B cell (primary cell): Measurements from ENCODE around the gene KIF25. TPM values are rescaled to one million over a fixed set of nuclear protein-coding genes. Genes with fewer than 3 reads are reported as not detected.

ENCODE experiments used
- ATAC-seq: fragments of 200-7000 bp; cut with Tn5 transposase; one replicate; pipeline ENCODE4 v1.10.0; 2021; ENCODE audit warnings: low read depth, mild to moderate bottlenecking, moderate number of reproducible peaks, moderate library complexity
- CTCF ChIA-PET: fragments of 350-600 bp; sonication (Branson Sonifier 250); formaldehyde crosslinking; loops from one replicate; lab custom pipeline; 2021; ENCODE audit warnings: antibody characterized with exemption, inconsistent platforms; lab: Charles Lee
- POLR2A ChIA-PET: fragments of 350-600 bp; sonication (Branson Sonifier 250); formaldehyde crosslinking; loops from one replicate; lab custom pipeline; 2021; ENCODE audit warnings: antibody characterized with exemption; lab: Charles Lee
- DNase-seq: peaks from one replicate; pipeline ENCODE4 v3.0.0; 2013
- H2AFZ ChIP-seq: 2 replicates; pipeline ENCODE4 v1.6.1; 2012; ENCODE audit warnings: mild to moderate bottlenecking, low read depth, low read length; ENCODE audit not compliant: insufficient read depth, poor library complexity, severe bottlenecking
- H3K27ac ChIP-seq, 2 donors: 1 replicate in 1 of 2; 2 replicates in 1 of 2; pipeline ENCODE4 v1.5.1; 2012 to 2013; ENCODE audit warnings: low read length in 2 of 2, mild to moderate bottlenecking in 2 of 2, moderate library complexity in 1 of 2
- H3K27me3 ChIP-seq, 4 experiments: fragments of 200-600 bp in 1 of 4; sonication (generic) in 1 of 4; replicated peaks in 1 of 4; 1 replicate in 2 of 4; 2 replicates in 2 of 4; pipeline versions ENCODE4 v1.6.1 to v1.7.0; 2013 to 2016; ENCODE audit warnings: low read length in 3 of 4, mild to moderate bottlenecking in 2 of 4, mixed read lengths in 1 of 4, moderate library complexity in 1 of 4; ENCODE audit not compliant: insufficient read depth in 4 of 4, control insufficient read depth in 3 of 4; ENCODE audit errors: control extremely low read depth in 1 of 4
- H3K36me3 ChIP-seq, 2 experiments: replicated peaks in 1 of 2; 1 replicate in 1 of 2; 2 replicates in 1 of 2; pipeline versions ENCODE4 v1.6.1 to v1.7.1; 2013; ENCODE audit warnings: low read length in 1 of 2; ENCODE audit not compliant: insufficient read depth in 2 of 2, control insufficient read depth in 1 of 2; ENCODE audit errors: control extremely low read depth in 1 of 2, extremely low read depth in 1 of 2
- H3K4me1 ChIP-seq, 2 donors: fragments of 200-600 bp in 1 of 2; sonication (generic) in 1 of 2; 1 replicate in 1 of 2; 2 replicates in 1 of 2; pipeline versions ENCODE4 v1.5.1 to v1.6.1; 2013 to 2017; ENCODE audit warnings: low read length in 2 of 2; ENCODE audit not compliant: control insufficient read depth in 2 of 2, insufficient read depth in 2 of 2
- H3K4me2 ChIP-seq: replicated peaks from 2 replicates; pipeline ENCODE3; 2012; ENCODE audit warnings: mild to moderate bottlenecking, low read depth, low read length; ENCODE audit not compliant: poor library complexity, severe bottlenecking
- H3K4me3 ChIP-seq, 5 experiments: fragments of 200-600 bp in 1 of 5; sonication (generic) in 1 of 5; 1 replicate in 3 of 5; 2 replicates in 2 of 5; pipeline versions ENCODE4 v1.5.1 to v1.7.0; 2011 to 2016; ENCODE audit warnings: low read length in 4 of 5, mild to moderate bottlenecking in 4 of 5, low read depth in 2 of 5, control low read depth in 1 of 5, moderate library complexity in 1 of 5; ENCODE audit not compliant: insufficient read depth in 1 of 5; ENCODE audit errors: control extremely low read depth in 1 of 5, extremely low read depth in 1 of 5
- H3K79me2 ChIP-seq: fragments of 200-600 bp; sonication (generic); one replicate; pipeline ENCODE4 v1.6.0; 2016; ENCODE audit warnings: low read length; ENCODE audit not compliant: control insufficient read depth, insufficient read depth
- H3K9ac ChIP-seq: fragments of 200-600 bp; sonication (generic); 2 replicates; pipeline ENCODE4 v1.6.1; 2017; ENCODE audit warnings: mild to moderate bottlenecking, low read length, moderate library complexity
- H3K9me3 ChIP-seq, 3 donors: one replicate each; pipeline versions ENCODE4 v1.6.1 to v1.7.1; 2013; ENCODE audit warnings: low read length in 2 of 3; ENCODE audit not compliant: control insufficient read depth in 2 of 3, insufficient read depth in 1 of 3; ENCODE audit errors: control extremely low read depth in 1 of 3
- H4K20me1 ChIP-seq: 2 replicates; pipeline ENCODE4 v1.6.0; 2012; ENCODE audit warnings: mild to moderate bottlenecking, low read length; ENCODE audit not compliant: insufficient read depth, control insufficient read depth, poor library complexity, severe bottlenecking
- H3K27ac Mint-ChIP-seq: one replicate; pipeline ENCODE4 v1.8.0; 2021; ENCODE audit warnings: mixed read lengths
- H3K27me3 Mint-ChIP-seq: one replicate; pipeline ENCODE4 v1.8.0; 2021; ENCODE audit warnings: mixed read lengths
- H3K4me1 Mint-ChIP-seq: one replicate; pipeline ENCODE4 v1.8.0; 2021; ENCODE audit warnings: mixed read lengths
- H3K4me3 Mint-ChIP-seq: one replicate; pipeline ENCODE4 v1.8.0; 2021; ENCODE audit warnings: mixed read lengths
- H3K9me3 Mint-ChIP-seq: one replicate; pipeline ENCODE4 v1.8.0; 2022; ENCODE audit warnings: mixed read lengths; ENCODE audit not compliant: insufficient read depth
- EZH2 ChIP-seq: IDR thresholded peaks from 2 replicates; pipeline ENCODE4 v1.6.1; 2012; ENCODE audit warnings: borderline replicate concordance, low read depth, mild to moderate bottlenecking, moderate library complexity, low read length; ENCODE audit not compliant: insufficient read depth, poor library complexity, severe bottlenecking
- WGBS: methylation state at CpG from one replicate; pipeline ENCODE4 v1.1.5; 2013; ENCODE audit warnings: missing lambda C conversion rate; ENCODE audit not compliant: insufficient coverage; 5-methylcytosine and 5-hydroxymethylcytosine counted together
- intact Hi-C: fragments of 100-400 bp; cut with micrococcal nuclease; formaldehyde crosslinking; loops from one replicate; pipeline ENCODE4 v1.10.0; 2022
- polyA plus RNA-seq: library from polyadenylated mRNA; depleted of rRNA; stranded (reverse); fragments of >200 nt; gene quantifications from 2 replicates; pipeline ENCODE4 v1.2.3, GENCODE V29; 2012
- total RNA-seq, 2 donors: library from RNA; stranded (reverse); fragments of 120-200 nt in 1 of 2; gene quantifications; 1 replicate in 1 of 2; 2 replicates in 1 of 2; pipeline versions ENCODE4 v1.2.3 to v1.2.4, GENCODE V29; 2013 to 2022
- TF ChIP-seq, protein P1 (sequence below): fragments of 200-600 bp; IDR thresholded peaks from one replicate; pipeline ENCODE4 v1.8.0; 2022; ENCODE audit warnings: antibody characterized with exemption, mild to moderate bottlenecking

The KIF25 gene
- total and polyA plus RNA-seq, 2 donors (not counting 1 experiment from before 2014, with no cell fraction given), result not detected

DNA sequence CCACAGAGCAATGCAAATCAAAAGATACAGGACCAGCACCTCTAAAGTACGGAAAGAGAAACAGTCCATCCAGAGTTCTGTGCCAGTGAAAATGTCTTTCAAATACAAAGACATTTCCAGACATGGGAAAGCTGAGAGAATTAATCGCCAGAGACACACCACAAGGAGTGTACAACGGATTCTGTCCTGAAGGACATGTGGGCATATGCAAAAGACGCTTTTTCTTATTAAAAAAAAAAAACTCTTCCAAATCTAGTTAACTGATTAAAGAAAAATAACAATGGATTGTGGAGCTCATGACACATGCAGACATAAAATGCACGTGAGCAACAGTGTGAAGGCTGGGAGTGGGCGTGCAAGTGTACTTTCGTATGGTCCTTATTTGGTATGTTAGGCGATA, 22.8 kb downstream of the KIF25 start:
- H3K4me1 Mint-ChIP-seq, result no peaks in the 10 kb centered on the region
- H3K27me3 Mint-ChIP-seq, result peaks cover 5% of the 10 kb centered on the region
- Histone ChIP-seq H3K27me3 (no peaks in the 10 kb centered on the region), H3K36me3 (no peaks in the 10 kb centered on the region), H3K79me2 (no peaks in the 10 kb centered on the region), H3K4me1 (no peaks in the 10 kb centered on the region), H3K9ac (no peak overlapping the region), H3K9me3 (peaks cover 0 to 19% (median 0%) of the 10 kb centered on the region in 3 donors), H3K27ac (no peak overlapping the region), H2AFZ (no peak overlapping the region), H4K20me1 (no peaks in the 10 kb centered on the region), H3K4me2 (no peak overlapping the region), H3K4me3 (no peak overlapping the region)
- DNase-seq (no peak), ATAC-seq (no peak)
- H3K4me3 Mint-ChIP-seq, result no peak overlapping the region
- TF ChIP-seq, protein P1, sequence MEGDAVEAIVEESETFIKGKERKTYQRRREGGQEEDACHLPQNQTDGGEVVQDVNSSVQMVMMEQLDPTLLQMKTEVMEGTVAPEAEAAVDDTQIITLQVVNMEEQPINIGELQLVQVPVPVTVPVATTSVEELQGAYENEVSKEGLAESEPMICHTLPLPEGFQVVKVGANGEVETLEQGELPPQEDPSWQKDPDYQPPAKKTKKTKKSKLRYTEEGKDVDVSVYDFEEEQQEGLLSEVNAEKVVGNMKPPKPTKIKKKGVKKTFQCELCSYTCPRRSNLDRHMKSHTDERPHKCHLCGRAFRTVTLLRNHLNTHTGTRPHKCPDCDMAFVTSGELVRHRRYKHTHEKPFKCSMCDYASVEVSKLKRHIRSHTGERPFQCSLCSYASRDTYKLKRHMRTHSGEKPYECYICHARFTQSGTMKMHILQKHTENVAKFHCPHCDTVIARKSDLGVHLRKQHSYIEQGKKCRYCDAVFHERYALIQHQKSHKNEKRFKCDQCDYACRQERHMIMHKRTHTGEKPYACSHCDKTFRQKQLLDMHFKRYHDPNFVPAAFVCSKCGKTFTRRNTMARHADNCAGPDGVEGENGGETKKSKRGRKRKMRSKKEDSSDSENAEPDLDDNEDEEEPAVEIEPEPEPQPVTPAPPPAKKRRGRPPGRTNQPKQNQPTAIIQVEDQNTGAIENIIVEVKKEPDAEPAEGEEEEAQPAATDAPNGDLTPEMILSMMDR, result no peak
- TF ChIP-seq EZH2, result no peak
- intact Hi-C loops, result no loop called here
- ChIA-PET CTCF (interaction anchor here (0.9 kb wide), 1 partner anchor 8 kb away, joined by 4 read pairs; no protein-coding TSS in a partner anchor), POLR2A (no interaction called here)
- WGBS, result 100% methylated on average over 1 of the region's 8 CpGs
- no peak overlapping the region for H3K27ac Mint-ChIP-seq
- peaks cover 4% of the 10 kb centered on the region for H3K9me3 Mint-ChIP-seq

GRCh38 chr6:168021581-168021980, 24.1 kb downstream of the KIF25 start:
- Histone ChIP-seq H3K36me3 (no peaks in the 10 kb centered on the region), H3K27ac (no peak overlapping the region), H3K79me2 (no peaks in the 10 kb centered on the region), H3K9ac (no peak overlapping the region), H2AFZ (no peak overlapping the region), H3K4me3 (no peak overlapping the region), H3K4me2 (no peak overlapping the region), H4K20me1 (no peaks in the 10 kb centered on the region), H3K9me3 (peaks cover 0 to 16% (median 0%) of the 10 kb centered on the region in 3 donors), H3K4me1 (no peaks in the 10 kb centered on the region), H3K27me3 (no peaks in the 10 kb centered on the region)
- 86% methylated on average over 4 of the region's 5 CpGs for WGBS
- ATAC-seq (no peak), DNase-seq (no peak)
- Mint-ChIP-seq H3K4me3 (no peak overlapping the region), H3K27me3 (no peaks in the 10 kb centered on the region), H3K9me3 (peaks cover 2% of the 10 kb centered on the region), H3K4me1 (no peaks in the 10 kb centered on the region), H3K27ac (no peak overlapping the region)
- intact Hi-C loops, result no loop called here
- POLR2A ChIA-PET, result no interaction called here
- CTCF ChIA-PET, result no interaction called here
- no peak for TF ChIP-seq EZH2
- TF ChIP-seq, protein P1, result no peak
